HepG2 (cell line): ENCODE results near the gene TRMT1. TPM values are rescaled to one million over a fixed set of nuclear protein-coding genes. Genes with fewer than 3 reads are reported as not detected.
A peak's percentile ranks its signal among the peaks of the same experiment; 100 is the strongest.

Source experiments
- BRCA1 ChIP-seq: sonication (generic); formaldehyde crosslinking; IDR thresholded peaks from 2 replicates; pipeline ENCODE4 v1.4.0; 2020; ENCODE audit warnings: missing genetic modification reagents
- FOXP1 ChIP-seq, 2 experiments: fragments of 450-650 bp in 1 of 2; IDR thresholded peaks; 2 replicates each; pipeline ENCODE4 v1.6.1; 2017 to 2018; ENCODE audit warnings: antibody characterized with exemption in 1 of 2
- HNF4A ChIP-seq: sonication (generic); formaldehyde crosslinking; IDR thresholded peaks from 2 replicates; pipeline ENCODE4 v1.4.0; 2020; ENCODE audit warnings: missing genetic modification reagents
- HOXA3 ChIP-seq: sonication (generic); formaldehyde crosslinking; IDR thresholded peaks from 2 replicates; pipeline ENCODE4 v1.5.0; 2020; ENCODE audit warnings: missing genetic modification reagents
- KAT7 ChIP-seq: IDR thresholded peaks from 2 replicates; pipeline ENCODE4 v1.6.1; 2018; ENCODE audit warnings: borderline replicate concordance, missing compliant biosample characterization
- RXRB ChIP-seq: IDR thresholded peaks from 2 replicates; pipeline ENCODE4 v1.6.1; 2016; ENCODE audit warnings: borderline replicate concordance, missing genetic modification reagents, missing compliant biosample characterization
- ZNF138 ChIP-seq: sonication (generic); formaldehyde crosslinking; IDR thresholded peaks from 2 replicates; pipeline ENCODE4 v1.5.0; 2020; ENCODE audit warnings: mild to moderate bottlenecking, low read depth, missing genetic modification reagents
- ZNF264 ChIP-seq: sonication (generic); formaldehyde crosslinking; IDR thresholded peaks from 2 replicates; pipeline ENCODE4 v1.4.0; 2020; ENCODE audit warnings: missing genetic modification reagents
- ZNF3 ChIP-seq: IDR thresholded peaks from 2 replicates; pipeline ENCODE4 v1.7.0; 2017; ENCODE audit warnings: inconsistent platforms
- polyA plus RNA-seq, 8 experiments: library from polyadenylated mRNA; depleted of rRNA in 3 of 8; stranded (reverse) in 7 of 8; unstranded in 1 of 8; fragments of >200 nt; fragmentation: Illumina TruSeq in 4 of 8; extraction: Trizol in 4 of 8; gene quantifications; 2 replicates each; pipeline versions ENCODE4 v1.2.1 to v1.2.3, GENCODE V29; 2011 to 2016; ENCODE audit warnings: low read depth in 4 of 8, missing spikeins in 1 of 8, mixed read lengths in 1 of 8; ENCODE audit not compliant: insufficient read depth in 1 of 8
- total RNA-seq, 5 experiments: library from RNA; depleted of rRNA; stranded (reverse); fragments of >200 nt; fragmentation: Illumina TruSeq; extraction: Trizol; gene quantifications; 2 replicates each; pipeline ENCODE4 v1.2.3, GENCODE V29; 2016; ENCODE audit warnings: low read depth in 1 of 5
- TF ChIP-seq, protein P1 (sequence below): IDR thresholded peaks from 2 replicates; pipeline ENCODE4 v1.6.1; 2016; ENCODE audit warnings: low read depth, control low read depth
- TF ChIP-seq, protein P2 (sequence below): IDR thresholded peaks from 2 replicates; pipeline ENCODE4 v1.6.1; 2016; ENCODE audit warnings: low read depth, borderline replicate concordance
- TF ChIP-seq, protein P3 (sequence below): sonication (generic); formaldehyde crosslinking; IDR thresholded peaks from 2 replicates; pipeline ENCODE4 v1.9.0; 2021; ENCODE audit warnings: mild to moderate bottlenecking, missing genetic modification reagents
- TF ChIP-seq, protein P4 (sequence below): sonication (generic); formaldehyde crosslinking; IDR thresholded peaks from 2 replicates; pipeline ENCODE4 v1.5.0; 2020; ENCODE audit warnings: missing genetic modification reagents
- TF ChIP-seq, protein P5 (sequence below), 2 experiments: sonication (generic) in 1 of 2; formaldehyde crosslinking in 1 of 2; IDR thresholded peaks; 2 replicates each; pipeline versions ENCODE4 v1.4.0 to v1.6.1; 2018 to 2020; ENCODE audit warnings: missing genetic modification reagents in 2 of 2, borderline replicate concordance in 1 of 2, low read depth in 1 of 2, mild to moderate bottlenecking in 1 of 2, missing biosample characterization in 1 of 2
- TF ChIP-seq, protein P6 (sequence below): IDR thresholded peaks from 2 replicates; pipeline ENCODE4 v1.6.1; 2016; ENCODE audit warnings: missing genetic modification reagents, missing compliant biosample characterization
- TF ChIP-seq, protein P7 (sequence below): sonication (generic); formaldehyde crosslinking; IDR thresholded peaks from 2 replicates; pipeline ENCODE4 v1.4.0; 2020; ENCODE audit warnings: low read depth, mild to moderate bottlenecking, missing genetic modification reagents

Gene TRMT1
- total and polyA plus RNA-seq, 2 of the 13 experiments (the other 11 are each of a cell fraction or from before 2014, with no cell fraction given), result 35.5 to 44.1 TPM

DNA sequence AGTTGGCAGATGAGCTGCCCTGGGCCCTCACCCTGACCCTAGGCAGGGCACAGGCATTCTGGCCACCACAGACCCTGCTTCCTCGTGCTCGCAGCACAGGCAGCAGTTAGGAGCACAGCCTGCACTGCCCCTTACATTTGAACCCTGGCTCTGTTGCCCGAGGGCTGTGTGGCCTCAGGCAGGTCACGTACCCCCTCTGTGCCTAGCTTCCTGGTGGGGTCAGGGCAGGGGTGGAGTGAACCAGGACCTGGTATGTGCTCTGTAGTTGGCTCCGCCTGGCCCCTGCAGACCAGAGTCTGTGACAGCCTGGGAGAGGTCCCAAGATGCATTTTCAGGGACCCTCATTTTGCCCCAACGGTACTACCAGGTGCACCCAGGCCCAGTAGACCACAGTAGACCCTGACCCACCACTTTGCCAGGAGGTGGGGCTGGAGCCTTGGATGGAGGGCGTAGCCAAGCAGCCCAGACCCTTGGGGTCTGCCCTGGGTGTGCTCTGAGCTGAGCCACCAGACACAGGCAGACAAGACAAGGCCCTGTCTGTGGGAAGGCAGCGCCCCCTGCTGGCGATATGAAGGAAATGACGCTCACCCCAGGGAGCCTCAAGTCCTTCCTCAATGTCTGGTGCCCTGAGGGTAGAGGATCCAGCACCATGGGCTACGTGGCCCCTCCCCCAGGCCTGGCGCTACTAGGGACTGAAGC is 23.0 kb downstream of the TRMT1 start (continued):
- TF ChIP-seq BRCA1 (no peak), KAT7 (no peak), HOXA3 (CRISPR knock-in tag) (peak; percentile 24; the same call in 1 of the 2 replicates), RXRB (CRISPR knock-in tag) (peak; percentile 26; the same call in 1 of the 2 replicates), HNF4A (CRISPR knock-in tag) (no peak; the same call in 1 of the 2 replicates), FOXP1 (IDR thresholded peaks at IDR 0.05) (no peak), FOXP1 (CRISPR knock-in tag; IDR thresholded peaks at IDR 0.05) (no peak), ZNF3 (CRISPR knock-in tag) (no peak), ZNF264 (no peak), ZNF138 (CRISPR knock-in tag) (no peak)
- TF ChIP-seq, protein P1, sequence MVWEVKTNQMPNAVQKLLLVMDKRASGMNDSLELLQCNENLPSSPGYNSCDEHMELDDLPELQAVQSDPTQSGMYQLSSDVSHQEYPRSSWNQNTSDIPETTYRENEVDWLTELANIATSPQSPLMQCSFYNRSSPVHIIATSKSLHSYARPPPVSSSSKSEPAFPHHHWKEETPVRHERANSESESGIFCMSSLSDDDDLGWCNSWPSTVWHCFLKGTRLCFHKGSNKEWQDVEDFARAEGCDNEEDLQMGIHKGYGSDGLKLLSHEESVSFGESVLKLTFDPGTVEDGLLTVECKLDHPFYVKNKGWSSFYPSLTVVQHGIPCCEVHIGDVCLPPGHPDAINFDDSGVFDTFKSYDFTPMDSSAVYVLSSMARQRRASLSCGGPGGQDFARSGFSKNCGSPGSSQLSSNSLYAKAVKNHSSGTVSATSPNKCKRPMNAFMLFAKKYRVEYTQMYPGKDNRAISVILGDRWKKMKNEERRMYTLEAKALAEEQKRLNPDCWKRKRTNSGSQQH (CRISPR knock-in tag), result 0 out of 2 replicates have a peak, but pooled peaks have one; percentile 49
- TF ChIP-seq, protein P2, sequence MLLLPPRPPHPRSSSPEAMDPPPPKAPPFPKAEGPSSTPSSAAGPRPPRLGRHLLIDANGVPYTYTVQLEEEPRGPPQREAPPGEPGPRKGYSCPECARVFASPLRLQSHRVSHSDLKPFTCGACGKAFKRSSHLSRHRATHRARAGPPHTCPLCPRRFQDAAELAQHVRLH (CRISPR knock-in tag), result 0 out of 2 replicates have a peak, but pooled peaks have one; percentile 35
- TF ChIP-seq, protein P3, sequence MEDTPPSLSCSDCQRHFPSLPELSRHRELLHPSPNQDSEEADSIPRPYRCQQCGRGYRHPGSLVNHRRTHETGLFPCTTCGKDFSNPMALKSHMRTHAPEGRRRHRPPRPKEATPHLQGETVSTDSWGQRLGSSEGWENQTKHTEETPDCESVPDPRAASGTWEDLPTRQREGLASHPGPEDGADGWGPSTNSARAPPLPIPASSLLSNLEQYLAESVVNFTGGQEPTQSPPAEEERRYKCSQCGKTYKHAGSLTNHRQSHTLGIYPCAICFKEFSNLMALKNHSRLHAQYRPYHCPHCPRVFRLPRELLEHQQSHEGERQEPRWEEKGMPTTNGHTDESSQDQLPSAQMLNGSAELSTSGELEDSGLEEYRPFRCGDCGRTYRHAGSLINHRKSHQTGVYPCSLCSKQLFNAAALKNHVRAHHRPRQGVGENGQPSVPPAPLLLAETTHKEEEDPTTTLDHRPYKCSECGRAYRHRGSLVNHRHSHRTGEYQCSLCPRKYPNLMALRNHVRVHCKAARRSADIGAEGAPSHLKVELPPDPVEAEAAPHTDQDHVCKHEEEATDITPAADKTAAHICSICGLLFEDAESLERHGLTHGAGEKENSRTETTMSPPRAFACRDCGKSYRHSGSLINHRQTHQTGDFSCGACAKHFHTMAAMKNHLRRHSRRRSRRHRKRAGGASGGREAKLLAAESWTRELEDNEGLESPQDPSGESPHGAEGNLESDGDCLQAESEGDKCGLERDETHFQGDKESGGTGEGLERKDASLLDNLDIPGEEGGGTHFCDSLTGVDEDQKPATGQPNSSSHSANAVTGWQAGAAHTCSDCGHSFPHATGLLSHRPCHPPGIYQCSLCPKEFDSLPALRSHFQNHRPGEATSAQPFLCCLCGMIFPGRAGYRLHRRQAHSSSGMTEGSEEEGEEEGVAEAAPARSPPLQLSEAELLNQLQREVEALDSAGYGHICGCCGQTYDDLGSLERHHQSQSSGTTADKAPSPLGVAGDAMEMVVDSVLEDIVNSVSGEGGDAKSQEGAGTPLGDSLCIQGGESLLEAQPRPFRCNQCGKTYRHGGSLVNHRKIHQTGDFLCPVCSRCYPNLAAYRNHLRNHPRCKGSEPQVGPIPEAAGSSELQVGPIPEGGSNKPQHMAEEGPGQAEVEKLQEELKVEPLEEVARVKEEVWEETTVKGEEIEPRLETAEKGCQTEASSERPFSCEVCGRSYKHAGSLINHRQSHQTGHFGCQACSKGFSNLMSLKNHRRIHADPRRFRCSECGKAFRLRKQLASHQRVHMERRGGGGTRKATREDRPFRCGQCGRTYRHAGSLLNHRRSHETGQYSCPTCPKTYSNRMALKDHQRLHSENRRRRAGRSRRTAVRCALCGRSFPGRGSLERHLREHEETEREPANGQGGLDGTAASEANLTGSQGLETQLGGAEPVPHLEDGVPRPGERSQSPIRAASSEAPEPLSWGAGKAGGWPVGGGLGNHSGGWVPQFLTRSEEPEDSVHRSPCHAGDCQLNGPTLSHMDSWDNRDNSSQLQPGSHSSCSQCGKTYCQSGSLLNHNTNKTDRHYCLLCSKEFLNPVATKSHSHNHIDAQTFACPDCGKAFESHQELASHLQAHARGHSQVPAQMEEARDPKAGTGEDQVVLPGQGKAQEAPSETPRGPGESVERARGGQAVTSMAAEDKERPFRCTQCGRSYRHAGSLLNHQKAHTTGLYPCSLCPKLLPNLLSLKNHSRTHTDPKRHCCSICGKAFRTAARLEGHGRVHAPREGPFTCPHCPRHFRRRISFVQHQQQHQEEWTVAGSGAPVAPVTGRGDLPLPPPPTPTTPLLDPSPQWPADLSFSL (CRISPR knock-in tag), result no peak
- TF ChIP-seq, protein P4, sequence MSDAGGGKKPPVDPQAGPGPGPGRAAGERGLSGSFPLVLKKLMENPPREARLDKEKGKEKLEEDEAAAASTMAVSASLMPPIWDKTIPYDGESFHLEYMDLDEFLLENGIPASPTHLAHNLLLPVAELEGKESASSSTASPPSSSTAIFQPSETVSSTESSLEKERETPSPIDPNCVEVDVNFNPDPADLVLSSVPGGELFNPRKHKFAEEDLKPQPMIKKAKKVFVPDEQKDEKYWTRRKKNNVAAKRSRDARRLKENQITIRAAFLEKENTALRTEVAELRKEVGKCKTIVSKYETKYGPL (CRISPR knock-in tag), result no peak
- TF ChIP-seq, protein P5, sequence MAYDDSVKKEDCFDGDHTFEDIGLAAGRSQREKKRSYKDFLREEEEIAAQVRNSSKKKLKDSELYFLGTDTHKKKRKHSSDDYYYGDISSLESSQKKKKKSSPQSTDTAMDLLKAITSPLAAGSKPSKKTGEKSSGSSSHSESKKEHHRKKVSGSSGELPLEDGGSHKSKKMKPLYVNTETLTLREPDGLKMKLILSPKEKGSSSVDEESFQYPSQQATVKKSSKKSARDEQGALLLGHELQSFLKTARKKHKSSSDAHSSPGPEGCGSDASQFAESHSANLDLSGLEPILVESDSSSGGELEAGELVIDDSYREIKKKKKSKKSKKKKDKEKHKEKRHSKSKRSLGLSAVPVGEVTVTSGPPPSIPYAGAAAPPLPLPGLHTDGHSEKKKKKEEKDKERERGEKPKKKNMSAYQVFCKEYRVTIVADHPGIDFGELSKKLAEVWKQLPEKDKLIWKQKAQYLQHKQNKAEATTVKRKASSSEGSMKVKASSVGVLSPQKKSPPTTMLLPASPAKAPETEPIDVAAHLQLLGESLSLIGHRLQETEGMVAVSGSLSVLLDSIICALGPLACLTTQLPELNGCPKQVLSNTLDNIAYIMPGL (CRISPR knock-in tag; IDR thresholded peaks at IDR 0.05; ENCODE audit: borderline replicate concordance in 1 of 2, low read depth in 1 of 2), result 0 out of 4 replicates have a peak, but pooled peaks of 1 of the 2 experiments have one; percentile 20
- TF ChIP-seq, protein P6, sequence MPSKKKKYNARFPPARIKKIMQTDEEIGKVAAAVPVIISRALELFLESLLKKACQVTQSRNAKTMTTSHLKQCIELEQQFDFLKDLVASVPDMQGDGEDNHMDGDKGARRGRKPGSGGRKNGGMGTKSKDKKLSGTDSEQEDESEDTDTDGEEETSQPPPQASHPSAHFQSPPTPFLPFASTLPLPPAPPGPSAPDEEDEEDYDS, result peak; percentile 31; the same call in 1 of the 2 replicates
- TF ChIP-seq, protein P7, sequence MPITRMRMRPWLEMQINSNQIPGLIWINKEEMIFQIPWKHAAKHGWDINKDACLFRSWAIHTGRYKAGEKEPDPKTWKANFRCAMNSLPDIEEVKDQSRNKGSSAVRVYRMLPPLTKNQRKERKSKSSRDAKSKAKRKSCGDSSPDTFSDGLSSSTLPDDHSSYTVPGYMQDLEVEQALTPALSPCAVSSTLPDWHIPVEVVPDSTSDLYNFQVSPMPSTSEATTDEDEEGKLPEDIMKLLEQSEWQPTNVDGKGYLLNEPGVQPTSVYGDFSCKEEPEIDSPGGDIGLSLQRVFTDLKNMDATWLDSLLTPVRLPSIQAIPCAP, result no peak
